Skeletal muscle tissue (tissue), 4 donors: ENCODE measurements around the gene LIN7A. TPM values are rescaled to one million over a fixed set of nuclear protein-coding genes. Genes with fewer than 3 reads are reported as not detected.

ENCODE experiments used
- H3K27ac ChIP-seq: one replicate; pipeline ENCODE4 v1.7.0; 2013; ENCODE audit warnings: mild to moderate bottlenecking, low read depth, low read length, inconsistent platforms
- H3K27me3 ChIP-seq, 3 donors: one replicate each; pipeline ENCODE4 v1.7.0; 2013; ENCODE audit warnings: low read length in 3 of 3; ENCODE audit not compliant: control insufficient read depth in 3 of 3, insufficient read depth in 3 of 3
- H3K36me3 ChIP-seq, 3 donors: one replicate each; pipeline ENCODE4 v1.7.0; 2013; ENCODE audit warnings: low read length in 3 of 3; ENCODE audit not compliant: control insufficient read depth in 3 of 3, insufficient read depth in 3 of 3
- H3K4me1 ChIP-seq, 3 donors: one replicate each; pipeline ENCODE4 v1.7.0; 2013; ENCODE audit warnings: low read length in 3 of 3, mild to moderate bottlenecking in 3 of 3; ENCODE audit not compliant: control insufficient read depth in 3 of 3, insufficient read depth in 3 of 3
- H3K4me3 ChIP-seq, 3 donors: one replicate each; pipeline ENCODE4 v1.7.0; 2013; ENCODE audit warnings: low read length in 3 of 3
- H3K9ac ChIP-seq, 3 donors: one replicate each; pipeline ENCODE4 v1.7.0; 2013; ENCODE audit warnings: low read length in 3 of 3, mild to moderate bottlenecking in 3 of 3, moderate library complexity in 2 of 3, low read depth in 1 of 3
- H3K9me3 ChIP-seq, 3 donors: one replicate each; pipeline ENCODE4 v1.7.0; 2013; ENCODE audit warnings: low read length in 3 of 3; ENCODE audit not compliant: control insufficient read depth in 3 of 3
- total RNA-seq: library from RNA; depleted of rRNA; stranded (reverse); fragments of >200 nt; gene quantifications from one replicate; pipeline ENCODE4 v1.2.3, GENCODE V29; 2014
- donor health status: Osteomylitis.

Gene LIN7A, protein sequence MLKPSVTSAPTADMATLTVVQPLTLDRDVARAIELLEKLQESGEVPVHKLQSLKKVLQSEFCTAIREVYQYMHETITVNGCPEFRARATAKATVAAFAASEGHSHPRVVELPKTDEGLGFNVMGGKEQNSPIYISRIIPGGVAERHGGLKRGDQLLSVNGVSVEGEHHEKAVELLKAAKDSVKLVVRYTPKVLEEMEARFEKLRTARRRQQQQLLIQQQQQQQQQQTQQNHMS
- 1.6 TPM for total RNA-seq

DNA sequence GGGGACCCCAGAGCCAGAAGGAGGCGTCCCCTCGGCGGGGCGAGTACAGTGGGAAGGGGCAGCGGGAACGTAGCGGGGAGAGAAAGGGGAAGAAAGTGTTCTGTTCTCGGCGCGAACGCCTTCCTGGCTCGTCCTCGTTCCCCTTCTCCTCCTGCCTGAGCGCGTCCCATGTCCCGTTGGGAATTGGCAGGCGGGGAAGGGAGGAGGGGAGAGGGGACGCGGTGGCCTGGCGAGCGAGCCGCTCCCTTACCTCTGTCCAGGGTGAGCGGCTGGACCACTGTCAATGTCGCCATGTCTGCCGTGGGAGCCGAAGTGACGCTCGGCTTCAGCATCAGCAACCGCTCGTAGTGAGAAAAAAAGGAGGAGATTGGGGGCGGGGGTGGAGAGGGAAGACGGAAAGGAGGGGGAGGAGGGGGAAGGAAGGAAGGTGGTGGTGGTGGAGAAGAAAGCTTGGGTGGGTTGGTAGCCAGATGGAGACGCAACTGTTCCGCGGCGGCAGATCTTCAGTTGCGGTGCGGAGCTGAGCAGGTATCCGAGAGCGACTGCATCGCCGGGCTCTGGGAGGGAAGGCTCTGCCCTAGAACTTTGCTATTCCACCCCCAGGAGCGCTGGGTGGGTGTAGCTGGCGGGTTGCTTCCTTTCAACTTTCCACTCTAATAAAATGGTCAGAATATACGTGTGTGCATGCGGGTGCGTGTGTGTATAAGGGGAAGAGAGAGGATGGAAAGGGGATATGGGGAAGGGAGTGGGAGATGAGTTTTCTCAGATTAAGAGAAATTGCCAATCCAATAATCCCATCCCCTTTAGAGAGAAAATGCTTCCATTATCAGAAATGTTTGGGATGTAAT is at the start of gene LIN7A:
LIN7A (minus strand) TSS at position 544 of the 848 bp plus-strand sequence; CDS start at position 332, 212 bp downstream.
- peaks cover 2 to 8% (median 6%) of the 10 kb centered on the region in 3 donors for H3K4me1 ChIP-seq
- peak within 1 kb of the TSS; percentile 69 to 79 (median 73) for H3K9ac ChIP-seq

DNA sequence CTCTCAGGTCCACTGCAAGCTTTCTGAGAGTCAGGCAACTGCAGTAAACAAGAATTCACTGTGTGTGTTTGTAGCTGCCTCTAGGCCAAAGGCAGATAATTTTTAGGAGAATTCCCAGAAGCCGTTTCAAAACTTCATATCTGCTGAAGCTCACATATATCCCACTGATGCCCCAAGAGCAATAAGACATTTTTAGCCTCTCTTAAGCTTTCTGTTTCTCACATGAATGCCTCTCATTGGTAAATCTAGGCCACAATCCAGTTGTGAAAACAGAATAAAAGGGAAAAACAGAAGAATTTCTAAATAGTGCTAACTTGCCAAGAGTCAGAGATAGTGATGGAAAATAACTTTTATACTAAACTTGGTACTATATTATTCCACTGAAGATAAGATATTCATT is 48.5 kb upstream of the LIN7A start:
- Histone ChIP-seq H3K36me3 (no peaks in the 10 kb centered on the region), H3K4me1 (no peaks in the 10 kb centered on the region), H3K9me3 (no peaks in the 10 kb centered on the region), H3K27ac (no peak overlapping the region), H3K27me3 (no peaks in the 10 kb centered on the region), H3K4me3 (no peak overlapping the region), H3K9ac (no peak overlapping the region)

More for the DNA sequence above, at the start of gene LIN7A:
- peaks cover 0 to 2% (median 0%) of the 10 kb centered on the region in 3 donors for H3K27me3 ChIP-seq
- H3K9me3 ChIP-seq, result no peaks in the 10 kb centered on the region
- peak within 1 kb of the TSS; percentile 77 to 85 (median 79) for H3K4me3 ChIP-seq
- no peaks in the 10 kb centered on the region for H3K36me3 ChIP-seq
- peak within 1 kb of the TSS; percentile 59 for H3K27ac ChIP-seq

DNA sequence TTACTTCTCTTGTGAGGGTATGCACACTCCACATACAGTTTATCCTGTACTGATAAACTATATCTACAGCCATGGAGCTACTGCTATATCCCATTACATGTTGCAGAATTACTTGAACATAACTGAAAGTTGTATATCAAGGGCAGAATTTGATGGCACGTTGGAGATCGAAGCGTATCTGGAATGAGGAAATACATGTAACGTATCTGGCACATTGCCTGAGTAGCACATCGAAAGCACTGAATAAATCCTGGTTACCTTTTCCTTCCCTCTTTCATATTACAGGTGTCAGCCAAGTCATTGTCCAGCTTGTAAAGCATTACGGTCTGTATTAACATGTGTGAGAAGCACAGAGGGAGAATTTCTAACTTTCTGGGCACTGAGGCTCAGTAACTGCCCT is 42.1 kb upstream of the LIN7A start:
- no peak overlapping the region for H3K9ac ChIP-seq
- no peak overlapping the region for H3K4me3 ChIP-seq
- H3K27ac ChIP-seq, result no peak overlapping the region
- no peaks in the 10 kb centered on the region for H3K36me3 ChIP-seq
- no peaks in the 10 kb centered on the region for H3K9me3 ChIP-seq
- no peaks in the 10 kb centered on the region for H3K27me3 ChIP-seq
- no peaks in the 10 kb centered on the region for H3K4me1 ChIP-seq

DNA sequence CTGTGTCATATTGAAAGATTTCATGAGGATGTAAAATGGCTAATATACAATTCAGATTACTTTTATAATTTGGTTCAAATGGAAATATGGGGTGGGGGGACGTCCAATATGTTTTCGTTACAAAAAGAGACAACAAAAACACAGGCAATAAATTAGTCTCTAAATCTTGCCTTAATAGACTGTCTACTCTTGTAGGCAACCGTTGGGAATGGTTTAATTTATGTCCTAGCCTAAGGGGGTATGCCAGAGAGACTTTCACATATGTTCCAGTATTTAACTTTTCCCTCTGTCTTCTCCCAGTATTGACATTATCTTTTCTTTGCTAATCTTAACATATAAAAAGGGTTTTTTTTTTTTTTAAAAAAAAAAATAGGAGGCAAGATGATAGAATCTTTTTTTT is 41.5 kb upstream of the LIN7A start:
- no peak overlapping the region for H3K9ac ChIP-seq
- H3K36me3 ChIP-seq, result no peaks in the 10 kb centered on the region
- H3K4me1 ChIP-seq, result no peaks in the 10 kb centered on the region
- H3K4me3 ChIP-seq, result no peak overlapping the region
- no peaks in the 10 kb centered on the region for H3K27me3 ChIP-seq
- H3K27ac ChIP-seq, result no peak overlapping the region
- H3K9me3 ChIP-seq, result no peaks in the 10 kb centered on the region

DNA sequence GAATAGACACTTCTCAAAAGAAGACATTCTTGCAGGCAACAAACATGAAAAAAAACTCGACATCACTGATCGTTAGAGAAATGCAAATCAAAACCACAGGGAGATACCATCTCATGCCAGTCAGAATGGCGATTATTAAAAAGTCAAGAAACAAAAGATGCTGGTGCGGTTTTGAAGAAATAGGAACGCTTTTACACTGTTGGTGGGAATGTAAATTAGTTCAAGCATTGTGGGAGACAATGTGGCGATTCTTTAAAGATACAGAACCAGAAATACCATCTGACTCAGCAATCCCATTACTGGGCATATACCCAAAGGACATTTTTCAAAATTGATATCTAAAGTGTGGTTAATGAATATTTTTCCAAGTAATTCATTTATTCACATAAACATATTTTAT is 39.6 kb upstream of the LIN7A start:
- Histone ChIP-seq H3K36me3 (no peaks in the 10 kb centered on the region), H3K4me1 (no peaks in the 10 kb centered on the region), H3K27me3 (no peaks in the 10 kb centered on the region), H3K4me3 (no peak overlapping the region), H3K9me3 (no peaks in the 10 kb centered on the region), H3K27ac (no peak overlapping the region), H3K9ac (no peak overlapping the region)

DNA sequence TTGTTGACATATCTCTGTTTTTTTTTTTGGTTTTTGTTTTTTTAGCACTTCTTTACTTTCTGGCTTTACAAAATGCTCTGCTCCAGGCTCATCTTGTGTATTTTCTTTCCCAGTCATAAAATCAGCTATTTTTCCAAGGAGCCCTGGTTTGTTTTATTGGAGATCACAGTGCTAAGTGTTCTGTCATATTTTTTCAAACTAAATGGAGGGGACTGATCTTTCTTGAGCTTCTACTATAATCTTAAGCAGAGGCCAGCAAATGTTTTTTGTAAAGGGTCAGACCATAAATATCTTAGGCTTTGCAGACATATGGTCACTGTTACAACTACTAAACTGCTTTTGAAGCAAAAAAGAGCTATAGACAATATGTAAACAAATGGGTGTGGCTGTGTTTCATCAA is 30.6 kb upstream of the LIN7A start:
- Histone ChIP-seq H3K9me3 (no peaks in the 10 kb centered on the region), H3K4me3 (no peak overlapping the region), H3K27me3 (no peaks in the 10 kb centered on the region), H3K36me3 (no peaks in the 10 kb centered on the region), H3K27ac (no peak overlapping the region), H3K9ac (no peak overlapping the region), H3K4me1 (no peaks in the 10 kb centered on the region)

DNA sequence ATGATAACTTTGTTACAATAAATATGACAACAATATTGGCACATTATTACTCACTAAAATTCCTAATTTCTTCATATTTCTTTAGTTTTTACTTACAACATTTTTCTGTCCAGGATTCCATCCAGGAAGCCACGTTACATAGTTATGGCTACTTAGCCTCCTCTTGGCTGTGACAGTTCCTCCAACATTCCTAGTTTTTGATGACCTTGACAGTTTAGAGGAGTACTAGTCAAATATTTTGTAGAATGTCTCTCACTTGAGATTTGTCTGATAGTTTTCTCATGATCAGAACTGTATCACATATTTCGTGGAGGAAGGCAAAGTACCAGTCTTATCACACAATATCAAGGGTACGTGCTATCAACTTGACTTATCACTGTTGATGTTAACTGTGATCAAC is 29.8 kb upstream of the LIN7A start:
- no peak overlapping the region for H3K27ac ChIP-seq
- H3K4me3 ChIP-seq, result no peak overlapping the region
- no peaks in the 10 kb centered on the region for H3K4me1 ChIP-seq

DNA sequence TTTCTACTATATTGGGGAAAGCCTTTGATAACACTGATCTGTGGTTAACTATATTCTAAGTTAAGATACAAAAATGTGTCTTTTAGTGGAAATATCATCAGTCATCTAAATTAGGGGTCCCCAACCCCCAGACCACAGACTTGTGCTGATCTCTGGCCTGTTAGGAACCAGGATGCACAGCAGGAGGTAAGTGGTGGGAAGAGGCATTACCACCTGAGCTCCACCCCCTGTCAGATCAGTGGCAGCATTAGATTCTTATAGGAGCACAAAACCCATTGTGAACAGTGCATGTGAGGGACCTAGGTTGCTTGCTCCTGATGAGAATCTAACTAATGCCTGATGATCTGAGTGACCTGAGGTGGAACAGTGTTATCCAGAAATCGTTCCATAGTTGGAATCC is 28.3 kb upstream of the LIN7A start:
- Histone ChIP-seq H3K36me3 (no peaks in the 10 kb centered on the region), H3K27me3 (no peaks in the 10 kb centered on the region), H3K9ac (no peak overlapping the region), H3K27ac (no peak overlapping the region), H3K4me3 (no peak overlapping the region), H3K9me3 (no peaks in the 10 kb centered on the region), H3K4me1 (no peaks in the 10 kb centered on the region)

More for the DNA sequence above, 29.8 kb upstream of the LIN7A start:
- Histone ChIP-seq H3K9me3 (no peaks in the 10 kb centered on the region), H3K9ac (no peak overlapping the region), H3K27me3 (no peaks in the 10 kb centered on the region), H3K36me3 (no peaks in the 10 kb centered on the region)

DNA sequence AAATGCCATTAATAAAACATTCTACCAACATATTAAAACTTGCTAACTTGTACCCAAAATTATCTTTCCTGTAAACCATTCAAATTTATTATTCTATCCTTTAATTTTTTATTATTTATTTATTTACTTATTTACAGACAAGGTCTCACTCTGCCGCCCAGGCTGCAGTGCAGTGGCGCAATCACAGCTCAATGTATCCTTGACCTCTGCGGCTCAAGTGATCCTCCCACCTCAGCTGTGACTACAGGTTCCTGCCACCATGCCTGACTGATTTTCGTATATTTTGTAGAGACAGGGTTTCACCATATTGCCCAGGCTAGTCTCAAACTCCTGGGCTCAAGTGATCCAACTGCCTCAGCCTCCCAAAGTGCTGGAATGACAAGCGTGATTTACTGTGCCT is 20.4 kb upstream of the LIN7A start:
- Histone ChIP-seq H3K9me3 (no peaks in the 10 kb centered on the region), H3K9ac (no peak overlapping the region), H3K27ac (no peak overlapping the region), H3K4me3 (no peak overlapping the region), H3K36me3 (no peaks in the 10 kb centered on the region), H3K4me1 (no peaks in the 10 kb centered on the region), H3K27me3 (no peaks in the 10 kb centered on the region)

DNA sequence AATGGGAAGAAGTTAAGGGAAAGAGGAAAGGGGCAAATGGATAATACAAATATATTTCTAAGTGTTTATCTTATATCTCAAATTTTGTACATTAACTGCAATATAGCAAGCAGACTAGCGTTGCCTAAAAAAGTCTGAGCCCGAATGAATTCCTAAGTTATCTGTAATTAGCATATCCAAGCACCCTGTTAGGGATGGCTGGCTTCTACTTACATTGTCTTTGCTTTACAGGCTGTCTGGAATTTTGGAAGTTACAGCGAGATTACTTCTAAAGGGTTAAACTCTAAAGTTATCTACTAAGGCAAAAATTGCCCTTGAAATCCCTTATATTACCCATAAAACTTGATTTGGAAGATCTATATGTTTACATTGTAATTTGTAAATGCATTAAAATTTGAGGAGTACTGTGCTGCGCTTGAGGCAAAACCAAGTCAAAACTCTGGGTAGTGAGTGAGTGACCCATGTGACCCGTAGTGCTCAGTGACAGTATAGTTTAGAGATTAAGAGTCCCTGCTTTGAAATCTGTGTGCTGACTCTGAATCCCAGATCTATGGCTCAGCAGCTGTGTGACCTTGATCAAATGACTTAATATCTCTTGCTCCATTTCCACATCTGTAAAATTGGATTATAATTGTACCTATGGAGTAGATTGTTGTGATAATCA is 17.3 kb upstream of the LIN7A start:
- no peak overlapping the region for H3K4me3 ChIP-seq
- no peak overlapping the region for H3K9ac ChIP-seq
- no peaks in the 10 kb centered on the region for H3K9me3 ChIP-seq
- no peaks in the 10 kb centered on the region for H3K36me3 ChIP-seq
- H3K27me3 ChIP-seq, result no peaks in the 10 kb centered on the region
- H3K27ac ChIP-seq, result no peak overlapping the region
- H3K4me1 ChIP-seq, result no peaks in the 10 kb centered on the region
